ENCODE data around the gene CGREF1. TPM values are rescaled to one million over a fixed set of nuclear protein-coding genes. Genes with fewer than 3 reads are reported as not detected.

The CGREF1 gene
- total RNA-seq, 1 donor from 2014 or later, result 0.31 TPM

- intact Hi-C loops (cut with micrococcal nuclease), result loop anchor here (1.0 to 10.0 kb wide), 14 partner anchors 9 to 1019 kb away; partner anchors contain the start of genes ADGRF3, ATRAID, BABAM2 and CENPA
- CTCF ChIA-PET, result interaction anchor here (0.7 to 2.1 kb wide), 9 partner anchors 10 to 318 kb away, joined by 3 to 12 read pairs (median 3); partner anchors contain the start of genes KHK, OST4 and TMEM214
Measured at GRCh38 chr2:27050996-27051901, 67.7 kb downstream of the CGREF1 start, which contains the start of gene AGBL5. AGBL5 (plus strand) TSS chr2:27051668; CDS start chr2:27052959, 1,291 bp downstream.

More at GRCh38 chr2:27050996-27051901, 67.7 kb downstream of the CGREF1 start, which contains the start of gene AGBL5:
- Mint-ChIP-seq H3K36me3 (ENCODE audit: low read depth) (peaks cover 36% of the 10 kb centered on the region), H3K27me3 (peaks cover 6% of the 10 kb centered on the region), H3K9me3 (no peaks in the 10 kb centered on the region), H3K4me3 (peak within 1 kb of the TSS; percentile 97), H3K27ac (peak within 1 kb of the TSS; percentile 100), H3K4me1 (peaks cover 19% of the 10 kb centered on the region)
- ATAC-seq (ENCODE audit: low read depth) (peak; percentile 74), DNase-seq (peak; percentile 94)
- no peak for TF ChIP-seq CTCF (IDR thresholded peaks at IDR 0.05)
- POLR2A ChIA-PET, result interaction anchor here (0.6 to 10.5 kb wide), 19 partner anchors 8 to 1819 kb away, joined by 3 to 204 read pairs (median 4); partner anchors contain the start of genes ATRAID, EIF2B4, KHK and OST4

Other genes starting within 250 kb of the CGREF1 start
- 4.6 and 6.3 TPM in 2 replicates for gene MAPRE3, start 148.5 kb downstream of the CGREF1 start, total RNA-seq
- 84.4 and 92.1 TPM in 2 replicates for gene TMEM214, start 86.2 kb downstream of the CGREF1 start, total RNA-seq
- 14.9 and 15.2 TPM in 2 replicates for gene AGBL5, start 67.5 kb downstream of the CGREF1 start, total RNA-seq
- 243 and 265 TPM in 2 replicates for gene OST4, start 47.5 kb downstream of the CGREF1 start, total RNA-seq
- 0.29 and 0.69 TPM in 2 replicates for gene EMILIN1, start 40.5 kb downstream of the CGREF1 start, total RNA-seq
- gene KHK, start 32.4 kb downstream of the CGREF1 start, total RNA-seq, result 2.2 and 2.6 TPM in 2 replicates
- 0.20 and 1.1 TPM in 2 replicates for gene ABHD1, start 4.7 kb upstream of the CGREF1 start, total RNA-seq
- 38.6 and 38.7 TPM in 2 replicates for gene PREB, start 15.5 kb upstream of the CGREF1 start, total RNA-seq
- gene PRR30, start 20.3 kb upstream of the CGREF1 start, total RNA-seq, result not detected in 2 replicates
- gene TCF23, start 29.9 kb upstream of the CGREF1 start, total RNA-seq, result 0.07 TPM in 1 of 2 replicates, not detected in the other
- 73.9 and 77.2 TPM in 2 replicates for gene ATRAID, start 92.9 kb upstream of the CGREF1 start, total RNA-seq
- 53.2 and 69.9 TPM in 2 replicates for gene SLC5A6, start 93.1 kb upstream of the CGREF1 start, total RNA-seq
- 55.9 and 64.1 TPM in 2 replicates for gene CAD, start 98.2 kb upstream of the CGREF1 start, total RNA-seq
- 0.12 and 0.27 TPM in 2 replicates for gene SLC30A3, start 143.9 kb upstream of the CGREF1 start, total RNA-seq
- gene DNAJC5G, start 156.3 kb upstream of the CGREF1 start, total RNA-seq, result not detected in 2 replicates
- not detected in 2 replicates for gene TRIM54, start 163.3 kb upstream of the CGREF1 start, total RNA-seq
- gene UCN, start 189.3 kb upstream of the CGREF1 start, total RNA-seq, result 1.0 and 1.2 TPM in 2 replicates
- gene MPV17, start 204.0 kb upstream of the CGREF1 start, total RNA-seq, result 78.1 and 98.3 TPM in 2 replicates
- 91.7 and 119 TPM in 2 replicates for gene GTF3C2, start 237.6 kb upstream of the CGREF1 start, total RNA-seq